H1 (cell line): ENCODE measurements around the gene EIF2S1. TPM values are rescaled to one million over a fixed set of nuclear protein-coding genes. Genes with fewer than 3 reads are reported as not detected.

Experiments
- CTCF ChIA-PET: fragments of 300-600 bp; sonication (Branson Sonifier 250); formaldehyde crosslinking; loops from one replicate; lab custom pipeline; 2021; ENCODE audit not compliant: partially characterized antibody; lab: Charles Lee
- POLR2A ChIA-PET: fragments of 300-600 bp; sonication (Branson Sonifier 250); formaldehyde crosslinking; loops from one replicate; lab custom pipeline; 2021; ENCODE audit warnings: inconsistent platforms; ENCODE audit not compliant: partially characterized antibody; lab: Charles Lee
- DNase-seq, 2 experiments: peaks; one replicate each; pipeline versions ENCODE4 v3.0.0 to v3.0.0-alpha.2; 2010 to 2022; ENCODE audit warnings: low spot score in 2 of 2, low read depth in 1 of 2, mixed read lengths in 1 of 2
- FAIRE-seq: peaks from 2 replicates; lab custom pipeline; 2011; peaks lifted over from hg19 to GRCh38; lab: Jason Lieb, UNC
- H2AFZ ChIP-seq: 2 replicates; pipeline ENCODE4 v1.8.1; 2012; ENCODE audit warnings: low read length, inconsistent platforms
- H2AK5ac ChIP-seq: 2 replicates; pipeline ENCODE4 v1.6.1; 2013; ENCODE audit warnings: low read depth, low read length
- H2BK120ac ChIP-seq: replicated peaks from 2 replicates; pipeline ENCODE3; 2013; ENCODE audit warnings: low read depth, low read length, inconsistent platforms
- H2BK12ac ChIP-seq: 2 replicates; pipeline ENCODE4 v1.6.1; 2013; ENCODE audit warnings: low read depth, low read length
- H2BK15ac ChIP-seq: 2 replicates; pipeline ENCODE4 v1.6.1; 2013; ENCODE audit warnings: low read length
- H2BK20ac ChIP-seq: 2 replicates; pipeline ENCODE4 v1.6.1; 2013; ENCODE audit warnings: low read length
- H2BK5ac ChIP-seq: 2 replicates; pipeline ENCODE4 v1.6.1; 2013; ENCODE audit warnings: low read depth, low read length
- H3K14ac ChIP-seq: 2 replicates; pipeline ENCODE4 v1.6.1; 2013; ENCODE audit warnings: inconsistent platforms; ENCODE audit not compliant: insufficient read length
- H3K18ac ChIP-seq: 2 replicates; pipeline ENCODE4 v1.6.1; 2013; ENCODE audit warnings: low read length; ENCODE audit errors: extremely low read depth
- H3K23ac ChIP-seq: 2 replicates; pipeline ENCODE4 v1.6.1; 2013; ENCODE audit warnings: inconsistent platforms; ENCODE audit not compliant: insufficient read length
- H3K23me2 ChIP-seq: 2 replicates; pipeline ENCODE4 v1.6.1; 2013; ENCODE audit warnings: low read depth, low read length
- H3K27ac ChIP-seq: 2 replicates; pipeline ENCODE4 v1.6.1; 2011; ENCODE audit warnings: low read depth, low read length, inconsistent platforms
- H3K27me3 ChIP-seq, 4 experiments: replicated peaks in 1 of 4; 1 replicate in 1 of 4; 2 replicates in 3 of 4; pipeline versions ENCODE4 v1.6.1 to v1.8.1; 2011 to 2013; ENCODE audit warnings: low read length in 3 of 4, mild to moderate bottlenecking in 3 of 4, inconsistent platforms in 2 of 4, mixed read lengths in 2 of 4, moderate library complexity in 1 of 4; ENCODE audit not compliant: control insufficient read depth in 3 of 4, insufficient read depth in 3 of 4; ENCODE audit errors: extremely low read depth in 1 of 4
- H3K36me3 ChIP-seq, 4 experiments: 2 replicates each; pipeline versions ENCODE4 v1.6.1 to v1.8.1; 2011 to 2013; ENCODE audit warnings: mild to moderate bottlenecking in 4 of 4, low read length in 3 of 4, moderate library complexity in 2 of 4, control low read depth in 1 of 4, inconsistent platforms in 1 of 4; ENCODE audit not compliant: insufficient read depth in 4 of 4, control insufficient read depth in 2 of 4
- H3K4ac ChIP-seq: replicated peaks from 2 replicates; pipeline ENCODE3; 2013; ENCODE audit warnings: low read length, low read depth, mixed read lengths, inconsistent platforms; ENCODE audit not compliant: insufficient read length
- H3K4me1 ChIP-seq, 4 experiments: replicated peaks in 1 of 4; 1 replicate in 1 of 4; 2 replicates in 3 of 4; pipeline versions ENCODE4 v1.6.1 to v1.8.1; 2011 to 2013; ENCODE audit warnings: low read length in 3 of 4, inconsistent platforms in 2 of 4, mixed read lengths in 1 of 4; ENCODE audit not compliant: insufficient read depth in 4 of 4, control insufficient read depth in 3 of 4
- H3K4me2 ChIP-seq, 2 experiments: 2 replicates each; pipeline versions ENCODE4 v1.6.1 to v1.8.1; 2011 to 2013; ENCODE audit warnings: low read depth in 2 of 2, low read length in 2 of 2, control low read depth in 1 of 2, inconsistent platforms in 1 of 2, mild to moderate bottlenecking in 1 of 2; ENCODE audit not compliant: insufficient read depth in 1 of 2
- H3K4me3 ChIP-seq, 4 experiments: fragments of 200-600, 300-600 bp in 1 of 4; sonication (generic), shearing (Covaris generic), sonication (Bioruptor Twin) in 1 of 4; 2 replicates each; pipeline versions ENCODE4 v1.5.1 to v1.8.1; 2011 to 2016; ENCODE audit warnings: low read length in 4 of 4, low read depth in 3 of 4, control low read depth in 2 of 4, inconsistent platforms in 2 of 4, mild to moderate bottlenecking in 2 of 4, mixed read lengths in 1 of 4, moderate library complexity in 1 of 4; ENCODE audit not compliant: insufficient read depth in 2 of 4; ENCODE audit errors: extremely low read depth in 1 of 4
- H3K56ac ChIP-seq: replicated peaks from 2 replicates; pipeline ENCODE3; 2013; ENCODE audit warnings: low read depth, mild to moderate bottlenecking, mixed read lengths, low read length, inconsistent platforms; ENCODE audit not compliant: insufficient read length
- H3K79me1 ChIP-seq: 2 replicates; pipeline ENCODE4 v1.6.1; 2013; ENCODE audit warnings: low read depth, low read length, control low read depth
- H3K79me2 ChIP-seq, 2 experiments: 2 replicates each; pipeline versions ENCODE4 v1.6.1 to v1.8.1; 2012 to 2013; ENCODE audit warnings: low read length in 2 of 2, mild to moderate bottlenecking in 2 of 2, inconsistent platforms in 1 of 2; ENCODE audit not compliant: insufficient read depth in 2 of 2, control insufficient read depth in 1 of 2
- H3K9ac ChIP-seq, 4 experiments: replicated peaks in 1 of 4; 1 replicate in 1 of 4; 2 replicates in 3 of 4; pipeline versions ENCODE4 v1.6.1 to v1.8.1; 2011 to 2013; ENCODE audit warnings: low read depth in 3 of 4, low read length in 3 of 4, control low read depth in 2 of 4, mild to moderate bottlenecking in 2 of 4, moderate library complexity in 2 of 4, inconsistent platforms in 1 of 4; ENCODE audit errors: extremely low read depth in 1 of 4
- H3K9me3 ChIP-seq, 2 experiments: 2 replicates each; pipeline versions ENCODE4 v1.6.1 to v1.8.1; 2012 to 2013; ENCODE audit warnings: mild to moderate bottlenecking in 2 of 2, moderate library complexity in 2 of 2, control low read depth in 1 of 2, inconsistent platforms in 1 of 2, low read depth in 1 of 2, low read length in 1 of 2, mixed read lengths in 1 of 2; ENCODE audit not compliant: insufficient read depth in 2 of 2
- H4K20me1 ChIP-seq, 2 experiments: replicated peaks in 1 of 2; 2 replicates each; pipeline versions ENCODE3 to v1.8.1; 2011 to 2013; ENCODE audit warnings: inconsistent platforms in 2 of 2, low read length in 2 of 2, mild to moderate bottlenecking in 1 of 2; ENCODE audit not compliant: insufficient read depth in 2 of 2, control insufficient read depth in 1 of 2
- H4K5ac ChIP-seq: 2 replicates; pipeline ENCODE4 v1.6.1; 2013; ENCODE audit warnings: low read length, low read depth, mixed read lengths, inconsistent platforms; ENCODE audit not compliant: insufficient read length
- H4K8ac ChIP-seq: 2 replicates; pipeline ENCODE4 v1.8.0; 2013; ENCODE audit warnings: mild to moderate bottlenecking, moderate library complexity, low read length, inconsistent platforms; ENCODE audit not compliant: insufficient read depth; ENCODE audit errors: extremely low read depth
- H4K91ac ChIP-seq: replicated peaks from 2 replicates; pipeline ENCODE3; 2013; ENCODE audit warnings: low read length, mixed read lengths, inconsistent platforms; ENCODE audit not compliant: insufficient read length
- BRCA1 ChIP-seq: IDR thresholded peaks from 2 replicates; pipeline ENCODE4 v1.6.1; 2012; ENCODE audit warnings: low read depth, low read length, improper control_type of control experiment
- EGR1 ChIP-seq: IDR thresholded peaks from 2 replicates; pipeline ENCODE4 v1.6.1; 2011; ENCODE audit warnings: low read depth, low read length, borderline replicate concordance
- KDM1A ChIP-seq: fragments of 200-600, 300-600 bp; sonication (generic); IDR thresholded peaks from 2 replicates; pipeline ENCODE4 v1.7.1; 2016; ENCODE audit warnings: mild to moderate bottlenecking, low read length, borderline replicate concordance
- PHF8 ChIP-seq: fragments of 200-600 bp; sonication (generic); conservative IDR thresholded peaks from 2 replicates; pipeline ENCODE4 v1.7.1; 2012; ENCODE audit warnings: low read depth, mild to moderate bottlenecking, inconsistent platforms, low read length, moderate library complexity
- POLR2A ChIP-seq, 2 experiments: IDR thresholded peaks; 1 replicate in 1 of 2; 2 replicates in 1 of 2; pipeline ENCODE4 v1.6.1; 2011; ENCODE audit warnings: low read depth in 2 of 2, low read length in 2 of 2, mild to moderate bottlenecking in 2 of 2; ENCODE audit errors: control extremely low read depth in 1 of 2
- SUZ12 ChIP-seq: fragments of 200-600 bp; sonication (generic); IDR thresholded peaks from 2 replicates; pipeline ENCODE4 v1.6.1; 2012; ENCODE audit warnings: mild to moderate bottlenecking, inconsistent platforms, low read length, moderate library complexity, mixed read lengths
- ZNF274 ChIP-seq: IDR thresholded peaks from 2 replicates; pipeline ENCODE4 v1.7.0; 2012; ENCODE audit warnings: low read length, borderline replicate concordance; ENCODE audit errors: extremely low read depth
- WGBS, 2 experiments: shearing (Covaris generic) in 1 of 2; methylation state at CpG; one replicate each; pipeline versions ENCODE4 v1.1.6 to v1.1.7; 2013 to 2015; ENCODE audit warnings: low lambda C conversion rate in 2 of 2, mixed read lengths in 2 of 2, inconsistent platforms in 1 of 2, low coverage in 1 of 2, missing lambda C conversion rate in 1 of 2; ENCODE audit not compliant: insufficient replicate concordance in 2 of 2, insufficient coverage in 1 of 2, insufficient read length in 1 of 2; ENCODE audit errors: extremely low coverage in 1 of 2, missing lambda C conversion rate in 1 of 2; 5-methylcytosine and 5-hydroxymethylcytosine counted together
- polyA plus RNA-seq, 7 experiments: library from polyadenylated mRNA; depleted of rRNA in 3 of 7; stranded (reverse) in 5 of 7; unstranded in 2 of 7; fragments of >200 nt in 5 of 7; fragments of 200-250 nt in 2 of 7; gene quantifications; 1 replicate in 5 of 7; 2 replicates in 1 of 7; 4 replicates in 1 of 7; pipeline versions ENCODE4 v1.2.1 to v1.2.3, GENCODE V29; 2011 to 2013; ENCODE audit warnings: missing spikeins in 2 of 7, mixed read lengths in 2 of 7
- total RNA-seq: library from RNA; stranded (reverse); fragmentation: NEBNext Ultra II Directional; extraction: Animal tissue kit (Norgen Biotek cat#: 25700); gene quantifications from 2 replicates; pipeline ENCODE4 v1.2.1, GENCODE V29; 2021
- TF ChIP-seq, protein P1 (sequence below): IDR thresholded peaks from 2 replicates; pipeline ENCODE4 v1.6.1; 2011; ENCODE audit warnings: low read depth, mild to moderate bottlenecking, low read length; ENCODE audit not compliant: insufficient read depth
- TF ChIP-seq, protein P2 (sequence below): IDR thresholded peaks from 2 replicates; pipeline ENCODE4 v1.6.1; 2012; ENCODE audit warnings: inconsistent platforms

Gene EIF2S1
- total and polyA plus RNA-seq, 2 of the 8 experiments (the other 6 are each of a cell fraction or from before 2014, with no cell fraction given) = 35.1 to 146 TPM

DNA sequence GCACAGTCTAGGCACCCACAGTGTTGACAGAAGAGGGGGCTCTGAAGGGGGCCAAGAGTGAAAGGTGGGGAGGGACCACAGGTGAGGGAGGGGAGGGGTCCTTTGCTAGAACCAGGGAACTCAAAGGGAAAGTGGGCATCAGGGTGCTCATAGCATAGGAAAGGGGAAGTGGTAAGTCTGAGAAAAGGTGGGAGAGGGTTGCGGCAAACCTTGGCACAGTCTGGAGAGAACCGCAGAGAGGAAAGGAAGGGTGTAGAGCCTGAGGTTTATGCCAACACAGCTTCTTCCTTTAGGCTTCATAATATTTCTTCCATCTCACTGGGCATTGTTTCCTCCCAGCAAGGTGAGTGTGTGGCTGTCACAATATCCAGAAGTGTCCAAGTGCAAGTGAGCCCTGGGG lies 63.3 kb downstream of the EIF2S1 start:
- Histone ChIP-seq H2AFZ (no peak overlapping the region), H3K79me1 (no peaks in the 10 kb centered on the region), H4K8ac (no peak overlapping the region), H3K36me3 (no peaks in the 10 kb centered on the region), H3K4me1 (peaks cover 0 to 5% (median under 1%) of the 10 kb centered on the region in 4 experiments; a peak in 3 of 7 replicates)
- CTCF ChIA-PET = interaction anchor here (1.1 to 21.6 kb wide), 2 partner anchors 43 to 148 kb away, joined by 3 to 446 read pairs; no protein-coding TSS in a partner anchor
- no peak for TF ChIP-seq SUZ12
- no peak for TF ChIP-seq POLR2A (IDR thresholded peaks at IDR 0.05; ENCODE audit: control extremely low read depth in 1 of 2, low read depth in 2 of 2, low read length in 2 of 2)
- TF ChIP-seq, protein P1, sequence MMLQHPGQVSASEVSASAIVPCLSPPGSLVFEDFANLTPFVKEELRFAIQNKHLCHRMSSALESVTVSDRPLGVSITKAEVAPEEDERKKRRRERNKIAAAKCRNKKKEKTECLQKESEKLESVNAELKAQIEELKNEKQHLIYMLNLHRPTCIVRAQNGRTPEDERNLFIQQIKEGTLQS = no peak
- no peak for TF ChIP-seq ZNF274
- TF ChIP-seq KDM1A = no peak
- TF ChIP-seq, protein P2, sequence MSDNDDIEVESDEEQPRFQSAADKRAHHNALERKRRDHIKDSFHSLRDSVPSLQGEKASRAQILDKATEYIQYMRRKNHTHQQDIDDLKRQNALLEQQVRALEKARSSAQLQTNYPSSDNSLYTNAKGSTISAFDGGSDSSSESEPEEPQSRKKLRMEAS = no peak
- no peak for TF ChIP-seq PHF8
- no peak for TF ChIP-seq BRCA1
- no peak for TF ChIP-seq EGR1
- TF ChIP-seq, all 59 proteins: peak for 0
- H3K4me3 ChIP-seq = no peak overlapping the region
- H3K9ac ChIP-seq = no peak overlapping the region
- H3K27me3 ChIP-seq = no peaks in the 10 kb centered on the region
- no peak overlapping the region for H3K18ac ChIP-seq
- H2BK15ac ChIP-seq = no peak overlapping the region
- no peak overlapping the region for H4K91ac ChIP-seq
- H4K20me1 ChIP-seq = no peaks in the 10 kb centered on the region
- DNase-seq (no peak), FAIRE-seq (no peak)
- H3K14ac ChIP-seq = no peak overlapping the region
- H2BK20ac ChIP-seq = no peak overlapping the region
- POLR2A ChIA-PET = no interaction called here
- no peaks in the 10 kb centered on the region for H3K79me2 ChIP-seq
- H2BK12ac ChIP-seq = no peak overlapping the region
- H2BK5ac ChIP-seq = no peak overlapping the region
- H3K9me3 ChIP-seq = no peaks in the 10 kb centered on the region
- H3K56ac ChIP-seq = no peak overlapping the region
- H2BK120ac ChIP-seq = no peak overlapping the region
- WGBS, 2 experiments = 100% methylated on average over 2 of the region's 2 CpGs; no CpG with 5 or more reads in 1 of the 2 experiments
- no peak overlapping the region for H2AK5ac ChIP-seq
- H4K5ac ChIP-seq = no peak overlapping the region
- no peak overlapping the region for H3K27ac ChIP-seq
- H3K23me2 ChIP-seq = no peaks in the 10 kb centered on the region
- no peak overlapping the region for H3K4me2 ChIP-seq
- H3K4ac ChIP-seq = no peak overlapping the region
- no peak overlapping the region for H3K23ac ChIP-seq
